Small intestine (tissue), 7 donors: ENCODE measurements around the gene CCDC33. TPM values are rescaled to one million over a fixed set of nuclear protein-coding genes. Genes with fewer than 3 reads are reported as not detected.

ENCODE experiments used
- DNase-seq, 2 donors: peaks; one replicate each; pipeline versions ENCODE4 v3.0.0 to v3.0.0-alpha.2; 2013
- FAIRE-seq: peaks from 2 replicates; lab custom pipeline; 2012; peaks lifted over from hg19 to GRCh38; lab: Jason Lieb, UNC
- H3K27ac ChIP-seq, 3 donors: one replicate each; pipeline ENCODE4 v1.5.1; 2013; ENCODE audit warnings: low read length in 2 of 3, mild to moderate bottlenecking in 2 of 3, control low read depth in 1 of 3, inconsistent platforms in 1 of 3, low read depth in 1 of 3, moderate library complexity in 1 of 3
- H3K27me3 ChIP-seq, 3 donors: one replicate each; pipeline ENCODE4 v1.6.1; 2013; ENCODE audit warnings: low read length in 3 of 3, inconsistent platforms in 1 of 3; ENCODE audit not compliant: control insufficient read depth in 3 of 3, insufficient read depth in 3 of 3
- H3K36me3 ChIP-seq, 3 donors: one replicate each; pipeline ENCODE4 v1.6.1; 2013; ENCODE audit warnings: low read length in 3 of 3, inconsistent platforms in 1 of 3, low read depth in 1 of 3, mild to moderate bottlenecking in 1 of 3, moderate library complexity in 1 of 3; ENCODE audit not compliant: control insufficient read depth in 3 of 3, insufficient read depth in 2 of 3
- H3K4me1 ChIP-seq, 3 donors: one replicate each; pipeline ENCODE4 v1.6.1; 2013; ENCODE audit warnings: low read length in 2 of 3, inconsistent platforms in 1 of 3, low read depth in 1 of 3, mild to moderate bottlenecking in 1 of 3, moderate library complexity in 1 of 3; ENCODE audit not compliant: control insufficient read depth in 3 of 3, insufficient read depth in 2 of 3
- H3K4me3 ChIP-seq, 3 donors: one replicate each; pipeline ENCODE4 v1.5.1; 2013; ENCODE audit warnings: low read length in 3 of 3, control low read depth in 1 of 3, inconsistent platforms in 1 of 3, low read depth in 1 of 3, mild to moderate bottlenecking in 1 of 3, moderate library complexity in 1 of 3
- H3K9me3 ChIP-seq, 2 donors: one replicate each; pipeline ENCODE4 v1.6.1; 2013; ENCODE audit warnings: low read depth in 1 of 2, low read length in 1 of 2; ENCODE audit not compliant: control insufficient read depth in 2 of 2, insufficient read depth in 1 of 2
- WGBS, 3 donors: extraction: QIAGEN DNeasy Blood & Tissue Kit; methylation state at CpG; one replicate each; pipeline ENCODE4 v1.1.7; 2013; 5-methylcytosine and 5-hydroxymethylcytosine counted together
- polyA plus RNA-seq, 4 donors: library from polyadenylated mRNA; stranded (reverse) in 3 of 4; unstranded in 1 of 4; fragments of 200-250 nt in 3 of 4; fragments of 120-200 nt in 1 of 4; gene quantifications; one replicate each; pipeline versions ENCODE4 v1.2.1 to v1.2.3, GENCODE V29; 2013
- donor health status: healthy with polysubstance abuse.
- donor health status: control.
- donor health status: control.
- donor health status: Bipolar disorder and iron deficiency.
- donor health status: healthy.

The CCDC33 gene
- polyA plus RNA-seq, 4 donors: 0.01 to 1.1 TPM; not detected in 2

DNA sequence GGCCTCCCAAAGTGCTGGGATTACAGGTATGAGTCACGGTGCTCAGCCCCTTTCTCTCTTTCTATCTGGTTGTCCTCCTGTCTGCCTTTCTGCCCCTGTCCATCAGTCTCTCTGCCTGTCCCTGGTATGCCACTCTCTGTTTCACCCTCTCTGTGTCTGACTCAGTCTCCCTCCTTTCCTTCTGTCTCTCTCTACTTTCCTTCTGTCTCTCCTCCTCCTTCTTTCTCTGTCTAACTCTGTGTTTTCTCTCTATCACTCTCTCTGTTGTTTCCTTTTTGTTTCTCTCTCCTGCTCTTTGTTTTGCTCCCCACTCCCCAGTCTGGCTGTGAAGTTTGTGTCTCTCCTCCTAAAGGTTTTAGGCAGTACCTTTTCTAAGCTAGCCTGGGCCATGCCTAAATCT lies 24.5 kb upstream of the CCDC33 start:
- WGBS, 3 donors: 80 to 92% (median 89%) methylated on average over 1 of the region's 1 CpG
- H3K4me1 ChIP-seq: peaks cover 0 to 28% (median 0%) of the 10 kb centered on the region in 3 donors
- DNase-seq: no peak
- no peaks in the 10 kb centered on the region for H3K36me3 ChIP-seq
- H3K27ac ChIP-seq: no peak overlapping the region
- H3K27me3 ChIP-seq: no peaks in the 10 kb centered on the region
- no peak for FAIRE-seq
- no peak overlapping the region for H3K4me3 ChIP-seq
- H3K9me3 ChIP-seq: no peaks in the 10 kb centered on the region

DNA sequence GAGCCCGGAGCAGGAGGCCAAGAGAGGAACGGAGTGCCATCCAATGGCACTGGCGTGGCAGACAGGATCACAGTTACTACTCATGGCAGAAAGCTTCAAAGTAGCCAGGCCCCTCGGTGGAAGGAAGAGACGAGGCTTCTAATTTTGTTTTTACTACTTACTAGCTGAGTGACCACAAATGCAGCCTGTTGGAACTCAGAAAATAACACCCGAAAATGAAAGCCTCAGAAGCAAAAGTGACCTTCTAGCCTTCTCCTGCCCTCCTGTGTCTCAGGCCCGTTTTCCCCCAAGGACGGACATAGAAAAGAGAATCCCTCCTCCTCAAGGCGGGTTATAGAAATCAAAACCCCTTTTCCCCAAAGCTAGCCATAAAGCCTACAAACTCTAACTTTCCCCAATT lies 23.6 kb upstream of the CCDC33 start:
- Histone ChIP-seq H3K9me3 (no peaks in the 10 kb centered on the region), H3K4me3 (no peak overlapping the region), H3K36me3 (no peaks in the 10 kb centered on the region), H3K27ac (no peak overlapping the region), H3K4me1 (peaks cover 0 to 24% (median 0%) of the 10 kb centered on the region in 3 donors), H3K27me3 (no peaks in the 10 kb centered on the region)
- FAIRE-seq (no peak), DNase-seq (no peak)
- WGBS, 3 donors: 83 to 88% (median 86%) methylated on average over 9 of the region's 9 CpGs

- no peaks in the 10 kb centered on the region for H3K36me3 ChIP-seq
- FAIRE-seq (no peak), DNase-seq (no peak)
- H3K4me1 ChIP-seq: peaks cover 0 to 17% (median 0%) of the 10 kb centered on the region in 3 donors
- 62 to 82% (median 76%) methylated on average over 6 to 7 of the region's 7 CpGs for WGBS, 3 donors
- H3K27me3 ChIP-seq: no peaks in the 10 kb centered on the region
- H3K27ac ChIP-seq: no peak overlapping the region
- no peak overlapping the region for H3K4me3 ChIP-seq
- no peaks in the 10 kb centered on the region for H3K9me3 ChIP-seq
Measured at GRCh38 chr15:74213858-74214284, 22.3 kb upstream of the CCDC33 start.

DNA sequence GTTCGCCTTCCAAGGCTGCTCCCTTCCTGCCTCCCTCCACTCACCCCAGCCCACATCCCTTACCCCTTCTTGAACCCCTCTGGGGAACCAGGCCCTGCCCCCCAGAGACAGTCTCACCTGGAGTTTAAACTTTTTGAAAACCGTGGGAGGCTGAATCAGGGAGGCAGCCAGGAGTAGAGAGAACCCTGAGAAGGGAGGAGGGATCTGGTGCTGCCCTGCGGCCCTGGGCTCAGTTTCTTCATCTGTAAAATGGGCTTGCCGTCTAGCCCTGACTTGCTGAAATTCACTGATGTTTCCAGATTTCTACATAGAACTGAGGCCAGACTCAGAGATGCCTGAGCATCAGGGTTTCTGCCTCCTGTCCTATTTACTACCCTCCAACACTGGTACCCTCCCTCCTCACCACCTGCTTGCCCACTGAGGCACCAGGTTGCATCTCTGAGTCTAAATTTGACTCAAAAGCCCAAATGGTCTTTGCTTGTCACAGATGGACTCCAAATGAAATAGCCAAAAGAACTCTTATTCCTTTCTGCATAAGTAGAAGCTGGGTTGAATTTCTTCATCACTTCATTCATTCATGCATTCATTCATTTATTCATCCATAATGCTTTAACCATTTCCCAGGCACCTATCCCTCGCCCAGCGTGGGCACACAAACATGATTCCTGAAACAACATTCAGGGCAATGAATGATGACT lies 21.7 kb upstream of the CCDC33 start:
- no peak for DNase-seq
- Histone ChIP-seq H3K27me3 (no peaks in the 10 kb centered on the region), H3K27ac (no peak overlapping the region)

DNA sequence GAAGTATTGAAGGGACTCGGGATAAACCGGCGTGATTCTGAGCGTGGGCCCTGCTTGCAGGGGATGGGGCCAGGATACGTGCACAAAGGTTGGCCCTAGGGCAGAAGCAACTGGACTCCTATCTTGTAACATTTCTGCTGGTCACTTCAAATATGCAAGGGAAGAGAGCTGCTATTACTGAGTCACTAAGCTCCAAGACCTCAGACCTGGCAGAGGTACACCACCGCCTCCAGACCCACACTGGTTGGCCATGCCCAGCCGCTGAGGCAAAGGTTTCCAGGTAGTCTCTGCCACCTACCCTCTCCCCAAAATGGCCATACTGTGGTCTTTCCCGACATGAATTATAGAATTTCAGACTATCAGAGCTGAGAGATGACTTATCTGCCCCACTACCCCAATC lies 20.2 kb upstream of the CCDC33 start:
- Histone ChIP-seq H3K4me1 (peaks cover 0 to 4% (median 0%) of the 10 kb centered on the region in 3 donors), H3K27ac (no peak overlapping the region), H3K4me3 (no peak overlapping the region), H3K36me3 (no peaks in the 10 kb centered on the region), H3K9me3 (no peaks in the 10 kb centered on the region), H3K27me3 (no peaks in the 10 kb centered on the region)
- 86 to 93% (median 86%) methylated on average over 8 of the region's 8 CpGs for WGBS, 3 donors
- FAIRE-seq (no peak), DNase-seq (no peak)

More for the DNA sequence above, 21.7 kb upstream of the CCDC33 start:
- 71 to 80% (median 78%) methylated on average over 6 of the region's 6 CpGs for WGBS, 3 donors
- Histone ChIP-seq H3K36me3 (no peaks in the 10 kb centered on the region), H3K4me3 (no peak overlapping the region), H3K9me3 (no peaks in the 10 kb centered on the region), H3K4me1 (peaks cover 0 to 11% (median 0%) of the 10 kb centered on the region in 3 donors)
- FAIRE-seq: no peak

DNA sequence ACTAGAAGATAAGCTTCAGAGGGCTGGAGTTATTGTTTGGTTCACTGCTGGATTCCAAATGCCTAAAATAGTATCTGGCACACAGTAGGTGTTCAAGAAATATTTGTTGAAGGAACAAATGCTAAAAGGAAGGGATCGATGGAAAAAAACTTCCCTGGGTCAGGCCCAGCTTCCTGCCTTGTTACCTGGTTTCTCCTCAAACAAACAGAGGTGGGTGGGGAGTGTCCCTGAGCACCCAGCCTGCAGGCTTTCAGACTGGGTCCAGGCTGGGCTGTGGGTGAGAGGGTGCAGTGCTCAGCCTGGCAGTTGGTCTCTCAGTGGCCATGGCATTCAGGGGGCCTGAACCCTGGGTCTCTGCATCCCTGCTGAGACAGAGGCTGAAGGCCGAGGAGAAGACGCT lies 19.2 kb upstream of the CCDC33 start:
- FAIRE-seq (no peak), DNase-seq (no peak)
- WGBS, 3 donors: 61 to 81% (median 73%) methylated on average over 3 of the region's 3 CpGs
- Histone ChIP-seq H3K36me3 (no peaks in the 10 kb centered on the region), H3K4me3 (no peak overlapping the region), H3K4me1 (peaks cover 0 to 4% (median 0%) of the 10 kb centered on the region in 3 donors), H3K27ac (no peak overlapping the region), H3K9me3 (no peaks in the 10 kb centered on the region), H3K27me3 (peaks cover 0 to 3% (median 2%) of the 10 kb centered on the region in 3 donors)

GRCh38 chr15:74217907-74218885 lies 17.9 kb upstream of the CCDC33 start:
- H3K36me3 ChIP-seq: no peaks in the 10 kb centered on the region
- DNase-seq: no peak
- FAIRE-seq: no peak
- no peak overlapping the region for H3K4me3 ChIP-seq
- no peaks in the 10 kb centered on the region for H3K9me3 ChIP-seq
- 86 to 92% (median 90%) methylated on average over 16 of the region's 16 CpGs for WGBS, 3 donors
- no peak overlapping the region for H3K27ac ChIP-seq
- H3K4me1 ChIP-seq: peaks cover 0 to 9% (median 0%) of the 10 kb centered on the region in 3 donors
- H3K27me3 ChIP-seq: peaks cover 0 to 4% (median 3%) of the 10 kb centered on the region in 3 donors

GRCh38 chr15:74220475-74221248 lies 15.5 kb upstream of the CCDC33 start:
- Histone ChIP-seq H3K4me3 (no peak overlapping the region), H3K9me3 (no peaks in the 10 kb centered on the region), H3K36me3 (no peaks in the 10 kb centered on the region), H3K4me1 (peaks cover 0 to 14% (median 0%) of the 10 kb centered on the region in 3 donors), H3K27ac (no peak overlapping the region), H3K27me3 (peaks cover 0 to 4% (median 3%) of the 10 kb centered on the region in 3 donors)
- FAIRE-seq (no peak), DNase-seq (no peak)
- WGBS, 3 donors: 69 to 78% (median 73%) methylated on average over 11 of the region's 11 CpGs
